GM06990 (cell line): ENCODE results near the gene FRY.

Source experiments
- DNase-seq: peaks from one replicate; pipeline ENCODE4 v3.0.0-alpha.2; 2011; ENCODE audit not compliant: insufficient read length; ENCODE audit errors: extremely low read depth
- H3K27me3 ChIP-seq: replicated peaks from 2 replicates; pipeline ENCODE4 v1.6.0; 2011; ENCODE audit warnings: low read length; ENCODE audit not compliant: control insufficient read depth, insufficient read depth
- H3K36me3 ChIP-seq: 2 replicates; pipeline ENCODE4 v1.5.1; 2011; ENCODE audit warnings: low read length; ENCODE audit not compliant: control insufficient read depth, insufficient read depth
- H3K4me3 ChIP-seq: replicated peaks from 2 replicates; pipeline ENCODE4 v1.5.1; 2011; ENCODE audit warnings: low read depth, mild to moderate bottlenecking, control low read depth, low read length
- CTCF ChIP-seq: IDR thresholded peaks from 2 replicates; pipeline ENCODE4 v1.5.1; 2011; ENCODE audit warnings: low read length, control low read depth, mild to moderate bottlenecking, inconsistent platforms; ENCODE audit not compliant: insufficient read depth, poor library complexity, severe bottlenecking

The FRY gene

GRCh38 chr13:32079587-32079986 is 48.0 kb downstream of the FRY start:
- DNase-seq, result no peak
- TF ChIP-seq CTCF, result no peak
- no peak overlapping the region for H3K4me3 ChIP-seq
- H3K27me3 ChIP-seq, result no peaks in the 10 kb centered on the region
- no peaks in the 10 kb centered on the region for H3K36me3 ChIP-seq

GRCh38 chr13:32080328-32080744 is 48.8 kb downstream of the FRY start:
- H3K36me3 ChIP-seq, result no peaks in the 10 kb centered on the region
- no peak for DNase-seq
- TF ChIP-seq CTCF, result no peak
- no peak overlapping the region for H3K4me3 ChIP-seq
- no peaks in the 10 kb centered on the region for H3K27me3 ChIP-seq

GRCh38 chr13:32081591-32081990 is 50.0 kb downstream of the FRY start:
- TF ChIP-seq CTCF, result no peak
- no peaks in the 10 kb centered on the region for H3K36me3 ChIP-seq
- H3K27me3 ChIP-seq, result no peaks in the 10 kb centered on the region
- no peak for DNase-seq
- H3K4me3 ChIP-seq, result no peak overlapping the region

- H3K36me3 ChIP-seq, result no peaks in the 10 kb centered on the region
- DNase-seq, result no peak
- TF ChIP-seq CTCF, result no peak
- H3K4me3 ChIP-seq, result no peak overlapping the region
- no peaks in the 10 kb centered on the region for H3K27me3 ChIP-seq
Measured at GRCh38 chr13:32086366-32086765, 54.8 kb downstream of the FRY start.

- Histone ChIP-seq H3K27me3 (no peaks in the 10 kb centered on the region), H3K36me3 (no peaks in the 10 kb centered on the region), H3K4me3 (no peak overlapping the region)
- DNase-seq, result no peak
- no peak for TF ChIP-seq CTCF
Measured at GRCh38 chr13:32086791-32087441, 55.3 kb downstream of the FRY start.
